ENCODE results near the gene MAPK11.

The MAPK11 gene

DNA sequence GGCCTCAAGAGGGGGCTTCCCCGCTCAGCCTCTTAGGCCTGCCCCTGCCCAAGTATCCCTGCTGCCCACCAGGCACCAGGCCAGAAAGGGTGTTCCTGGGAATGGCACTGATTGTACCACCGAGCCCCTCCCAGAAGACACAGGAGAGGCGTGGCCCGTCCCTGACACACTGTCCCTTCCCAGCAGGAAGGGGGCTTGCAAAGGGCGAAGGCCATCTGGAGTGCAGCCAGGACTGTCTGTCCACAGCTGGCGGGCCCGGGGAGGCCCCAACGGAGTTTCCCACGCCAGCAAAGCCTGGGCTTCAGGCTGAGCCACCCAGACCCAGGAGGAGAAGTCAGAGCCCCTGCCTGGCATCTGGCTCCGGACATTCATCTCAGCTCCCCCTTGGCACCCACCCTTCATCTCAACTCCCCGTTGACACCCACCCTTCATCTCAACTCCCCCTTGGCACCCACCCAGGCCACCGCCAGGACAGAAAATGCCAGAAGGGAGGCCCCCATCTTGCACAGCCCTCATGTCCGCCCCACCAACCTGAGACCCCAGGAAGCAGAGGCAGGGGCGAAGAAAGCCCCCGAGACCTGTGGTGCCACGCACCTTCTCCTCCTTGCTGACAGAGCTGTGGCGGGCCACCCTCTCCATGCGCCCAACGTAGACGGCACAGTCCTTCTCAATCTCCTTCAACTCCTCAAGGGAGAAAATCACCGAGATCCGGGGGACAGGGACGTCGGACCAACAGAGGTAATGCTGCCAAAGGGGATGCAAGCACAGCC lies 44.8 kb downstream of the MAPK11 start:
- no peak for DNase-seq (ENCODE audit: insufficient read length, low spot score)
- no peak for FAIRE-seq
- TF ChIP-seq, protein P1, sequence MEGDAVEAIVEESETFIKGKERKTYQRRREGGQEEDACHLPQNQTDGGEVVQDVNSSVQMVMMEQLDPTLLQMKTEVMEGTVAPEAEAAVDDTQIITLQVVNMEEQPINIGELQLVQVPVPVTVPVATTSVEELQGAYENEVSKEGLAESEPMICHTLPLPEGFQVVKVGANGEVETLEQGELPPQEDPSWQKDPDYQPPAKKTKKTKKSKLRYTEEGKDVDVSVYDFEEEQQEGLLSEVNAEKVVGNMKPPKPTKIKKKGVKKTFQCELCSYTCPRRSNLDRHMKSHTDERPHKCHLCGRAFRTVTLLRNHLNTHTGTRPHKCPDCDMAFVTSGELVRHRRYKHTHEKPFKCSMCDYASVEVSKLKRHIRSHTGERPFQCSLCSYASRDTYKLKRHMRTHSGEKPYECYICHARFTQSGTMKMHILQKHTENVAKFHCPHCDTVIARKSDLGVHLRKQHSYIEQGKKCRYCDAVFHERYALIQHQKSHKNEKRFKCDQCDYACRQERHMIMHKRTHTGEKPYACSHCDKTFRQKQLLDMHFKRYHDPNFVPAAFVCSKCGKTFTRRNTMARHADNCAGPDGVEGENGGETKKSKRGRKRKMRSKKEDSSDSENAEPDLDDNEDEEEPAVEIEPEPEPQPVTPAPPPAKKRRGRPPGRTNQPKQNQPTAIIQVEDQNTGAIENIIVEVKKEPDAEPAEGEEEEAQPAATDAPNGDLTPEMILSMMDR (IDR thresholded peaks at IDR 0.05; ENCODE audit: insufficient read depth, missing control alignments): no peak

DNA sequence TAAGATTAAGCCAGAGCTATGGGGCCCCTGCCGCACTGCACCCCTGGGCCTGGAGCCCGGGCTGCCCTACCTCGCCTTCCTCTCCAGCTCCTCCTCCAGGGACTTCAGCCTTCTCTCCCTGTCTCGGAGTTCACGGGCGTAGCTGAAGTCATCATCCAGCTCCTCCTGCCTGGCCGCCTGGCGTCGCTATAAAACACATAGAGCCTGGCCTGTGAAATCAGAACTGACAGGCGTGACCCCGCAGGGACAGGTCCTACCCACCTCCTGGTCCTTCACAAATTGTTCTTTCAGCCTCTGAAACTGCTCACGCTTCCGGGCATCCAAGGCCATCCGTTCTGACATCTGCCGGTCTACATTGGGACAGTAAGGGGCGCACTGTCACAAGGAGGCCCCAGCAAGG lies 46.1 kb downstream of the MAPK11 start:
- DNase-seq (ENCODE audit: insufficient read length, low spot score) (no peak), FAIRE-seq (no peak)
- TF ChIP-seq, protein P1 (IDR thresholded peaks at IDR 0.05; ENCODE audit: insufficient read depth, missing control alignments): no peak

DNA sequence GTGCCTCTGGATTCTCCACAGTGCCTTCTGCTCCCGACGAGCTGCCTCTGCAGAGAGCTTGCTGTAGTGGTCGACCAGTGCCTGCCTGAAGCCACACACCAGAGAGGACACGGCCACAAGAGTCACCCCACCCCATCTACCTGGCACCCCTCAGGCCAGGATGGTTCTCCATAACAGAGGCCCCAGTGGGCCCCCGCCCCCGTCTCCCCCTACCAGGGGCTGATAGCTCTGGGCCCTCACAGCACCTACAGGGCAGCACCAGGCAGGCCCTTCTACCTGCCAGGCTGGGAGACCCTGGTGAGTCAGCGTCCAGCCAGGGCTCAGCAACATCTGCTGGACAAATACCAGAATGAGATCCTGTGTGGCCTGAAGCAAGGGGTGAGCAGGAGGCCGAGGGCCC lies 47.7 kb downstream of the MAPK11 start:
- no peak for FAIRE-seq
- TF ChIP-seq, protein P1 (IDR thresholded peaks at IDR 0.05; ENCODE audit: insufficient read depth, missing control alignments): no peak
- DNase-seq (ENCODE audit: insufficient read length, low spot score): no peak

DNA sequence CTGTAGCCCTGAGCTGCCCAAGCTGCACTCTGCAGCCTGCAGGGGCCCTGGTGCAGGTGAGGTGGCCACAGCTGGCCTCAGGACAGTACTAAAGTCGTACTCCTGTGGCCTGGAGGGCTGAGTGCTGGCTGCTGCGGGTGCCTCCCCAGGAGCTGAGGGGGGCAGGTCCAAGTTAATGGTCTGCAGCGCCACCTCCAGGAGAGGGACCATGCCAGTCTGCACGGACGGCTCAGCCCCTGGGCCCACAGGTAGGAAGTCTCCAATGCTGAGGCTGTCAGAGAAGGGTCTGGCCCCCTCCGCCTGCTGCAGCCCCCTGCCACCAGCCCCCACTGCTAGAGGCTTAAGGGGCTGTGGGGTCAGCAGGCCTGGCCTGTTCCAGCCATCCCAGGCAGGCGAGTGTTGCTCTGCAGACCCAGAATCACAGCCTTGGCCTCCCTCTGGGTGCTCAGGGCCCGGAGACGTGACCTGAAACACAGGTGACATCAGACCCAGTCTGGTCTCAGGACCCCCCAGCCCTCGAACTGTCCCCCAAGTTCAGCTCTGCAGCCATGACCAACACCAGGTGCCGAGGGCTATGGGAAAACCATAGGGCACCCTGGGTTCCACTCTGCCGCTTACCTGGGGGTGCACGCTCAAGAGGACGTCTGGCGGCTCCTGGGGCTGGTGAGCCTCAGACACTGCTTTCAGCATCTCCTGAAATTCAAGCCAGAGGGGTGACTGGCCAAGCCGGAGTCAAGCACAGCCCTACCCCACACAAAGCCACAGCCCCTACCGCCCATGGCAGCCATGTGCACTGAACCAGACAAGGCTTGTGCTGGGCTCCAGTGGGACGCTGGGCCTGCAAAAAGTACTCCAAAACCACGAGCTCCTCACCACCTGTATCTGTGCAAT lies 48.5 kb downstream of the MAPK11 start:
- DNase-seq (ENCODE audit: insufficient read length, low spot score) (no peak), FAIRE-seq (no peak)
- TF ChIP-seq, protein P1 (IDR thresholded peaks at IDR 0.05; ENCODE audit: insufficient read depth, missing control alignments): no peak

DNA sequence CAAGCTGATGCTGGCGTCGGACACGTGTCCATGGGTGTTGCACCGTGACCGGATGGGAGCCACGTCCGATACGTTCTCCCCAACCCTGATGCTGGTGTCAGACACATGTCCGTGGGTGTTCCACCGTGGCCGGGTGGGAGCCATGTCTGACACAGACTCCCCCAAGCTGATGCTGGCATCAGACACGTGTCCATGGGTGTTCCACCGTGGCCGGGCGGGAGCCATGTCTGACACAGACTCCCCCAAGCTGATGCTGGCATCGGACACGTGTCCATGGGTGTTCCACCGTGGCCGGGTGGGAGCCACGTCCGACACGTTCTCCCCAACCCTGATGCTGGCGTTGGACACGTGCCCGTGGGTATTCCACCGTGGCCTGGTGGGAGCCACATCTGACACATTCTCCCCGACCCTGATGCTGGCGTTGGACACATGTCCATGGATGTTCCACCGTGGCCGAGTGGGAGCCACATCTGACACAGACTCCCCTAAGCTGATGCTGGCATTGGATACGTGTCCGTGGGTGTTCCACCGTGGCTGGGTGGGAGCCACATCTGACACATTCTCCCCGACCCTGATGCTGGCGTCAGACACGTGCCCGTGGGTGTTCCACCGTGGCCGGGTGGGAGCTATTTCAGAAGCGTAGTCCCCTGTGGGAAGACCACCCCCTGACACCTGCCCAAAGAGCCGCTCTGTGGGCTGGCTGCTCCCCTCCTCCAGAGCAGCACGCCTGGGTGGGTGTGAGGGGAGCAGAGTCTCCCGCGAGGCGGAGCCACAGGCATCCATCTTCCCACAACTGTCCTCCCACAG lies 49.4 kb downstream of the MAPK11 start:
- FAIRE-seq: no peak
- DNase-seq (ENCODE audit: insufficient read length, low spot score): no peak
- TF ChIP-seq, protein P1 (IDR thresholded peaks at IDR 0.05; ENCODE audit: insufficient read depth, missing control alignments): no peak

DNA sequence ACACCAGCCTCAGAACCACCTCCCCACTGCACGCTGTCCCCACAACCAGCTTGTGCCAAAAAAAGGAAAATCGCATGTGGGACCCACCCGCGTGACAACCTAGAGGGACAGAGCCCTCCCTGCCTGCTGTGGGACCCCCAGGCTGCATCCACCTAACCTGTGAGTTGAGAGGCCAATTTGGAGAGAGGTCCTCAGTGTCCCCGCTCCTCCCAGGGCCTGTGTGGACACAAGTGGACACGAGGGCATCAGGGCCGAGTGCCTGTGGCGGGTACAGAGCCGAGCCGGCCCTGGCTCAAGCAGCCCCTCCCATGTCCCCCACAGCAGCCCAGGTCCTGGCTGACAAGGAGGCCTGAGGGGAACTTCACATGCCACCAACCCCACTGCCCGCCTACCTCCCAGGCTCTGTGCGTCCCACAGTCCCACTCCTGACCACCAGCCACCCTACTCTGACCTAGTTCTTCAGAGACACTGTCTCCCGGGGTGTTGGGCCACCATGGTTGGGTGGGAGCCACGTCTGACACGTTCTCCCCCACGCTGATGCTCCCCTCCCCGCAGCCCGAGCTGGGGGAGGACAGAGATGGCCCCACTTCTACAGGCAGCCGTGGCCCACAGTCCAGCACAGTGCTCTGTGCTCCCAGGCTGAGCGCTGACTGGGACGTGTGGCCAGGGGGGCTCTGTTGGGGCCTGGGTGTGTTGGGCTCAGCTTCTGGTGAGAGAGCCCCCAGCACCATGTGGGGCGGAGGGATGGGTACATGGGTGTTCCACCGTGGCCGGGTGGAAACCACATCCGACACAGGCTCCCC lies 50.2 kb downstream of the MAPK11 start:
- no peak for DNase-seq (ENCODE audit: insufficient read length, low spot score)
- FAIRE-seq: no peak
- TF ChIP-seq, protein P1 (IDR thresholded peaks at IDR 0.05; ENCODE audit: insufficient read depth, missing control alignments): no peak
